ENCODE results near the gene OOEP. TPM values are rescaled to one million over a fixed set of nuclear protein-coding genes. Genes with fewer than 3 reads are reported as not detected.

The OOEP gene
- total and polyA plus RNA-seq, 2 donors (not counting 1 experiment from before 2014, with no cell fraction given) = 0.70 TPM; not detected in 1

GRCh38 chr6:73413102-73413501 lies 43.4 kb upstream of the OOEP start:
- no peaks in the 10 kb centered on the region for H3K9me3 Mint-ChIP-seq (ENCODE audit: insufficient read depth)
- Histone ChIP-seq H3K4me1 (ENCODE audit: control insufficient read depth in 2 of 2, insufficient read depth in 2 of 2, low read length in 2 of 2) (no peaks in the 10 kb centered on the region), H3K4me2 (replicated peaks; ENCODE audit: low read depth, low read length, poor library complexity, severe bottlenecking) (no peak overlapping the region), H3K9ac (ENCODE audit: low read length) (no peak overlapping the region), H3K9me3 (ENCODE audit: control extremely low read depth in 1 of 3, control insufficient read depth in 2 of 3, insufficient read depth in 1 of 3, low read length in 2 of 3) (no peaks in the 10 kb centered on the region), H3K79me2 (ENCODE audit: control insufficient read depth, insufficient read depth, low read length) (no peaks in the 10 kb centered on the region), H3K27me3 (replicated peaks in 1 of 4; ENCODE audit: control extremely low read depth in 1 of 4, control insufficient read depth in 3 of 4, insufficient read depth in 4 of 4, low read length in 3 of 4) (no peaks in the 10 kb centered on the region), H2AFZ (ENCODE audit: insufficient read depth, low read depth, low read length, poor library complexity, severe bottlenecking) (no peak overlapping the region), H3K36me3 (replicated peaks in 1 of 2; ENCODE audit: control extremely low read depth in 1 of 2, control insufficient read depth in 1 of 2, extremely low read depth in 1 of 2, insufficient read depth in 2 of 2, low read length in 1 of 2) (peaks cover 0 to 4% of the 10 kb centered on the region in 2 experiments), H4K20me1 (ENCODE audit: control insufficient read depth, insufficient read depth, low read length, poor library complexity, severe bottlenecking) (no peaks in the 10 kb centered on the region), H3K4me3 (ENCODE audit: control extremely low read depth in 1 of 5, extremely low read depth in 1 of 5, insufficient read depth in 1 of 5, low read depth in 2 of 5, low read length in 4 of 5) (no peak overlapping the region), H3K27ac (ENCODE audit: low read length in 2 of 2) (no peak overlapping the region)
- POLR2A ChIA-PET = no interaction called here
- H3K4me3 Mint-ChIP-seq = no peak overlapping the region
- no CpG with 5 or more reads among the region's 3 CpGs for WGBS (ENCODE audit: insufficient coverage)
- no peaks in the 10 kb centered on the region for H3K27me3 Mint-ChIP-seq
- intact Hi-C loops (cut with micrococcal nuclease) = no loop called here
- DNase-seq = no peak
- TF ChIP-seq EZH2 (IDR thresholded peaks at IDR 0.05; ENCODE audit: borderline replicate concordance, insufficient read depth, low read depth, low read length, poor library complexity, severe bottlenecking) = no peak
- TF ChIP-seq CTCF (IDR thresholded peaks at IDR 0.05) = no peak
- no peak for ATAC-seq (ENCODE audit: low read depth)
- no peaks in the 10 kb centered on the region for H3K4me1 Mint-ChIP-seq
- no peak overlapping the region for H3K27ac Mint-ChIP-seq
- CTCF ChIA-PET = no interaction called here

GRCh38 chr6:73409395-73409794 lies 39.7 kb upstream of the OOEP start:
- no peak overlapping the region for H3K4me3 ChIP-seq (ENCODE audit: control extremely low read depth in 1 of 5, extremely low read depth in 1 of 5, insufficient read depth in 1 of 5, low read depth in 2 of 5, low read length in 4 of 5)
- Mint-ChIP-seq H3K4me1 (no peaks in the 10 kb centered on the region), H3K27ac (no peak overlapping the region), H3K27me3 (no peaks in the 10 kb centered on the region), H3K4me3 (no peak overlapping the region), H3K9me3 (ENCODE audit: insufficient read depth) (no peaks in the 10 kb centered on the region)
- no peak for TF ChIP-seq CTCF (IDR thresholded peaks at IDR 0.05)
- no peak for TF ChIP-seq EZH2 (IDR thresholded peaks at IDR 0.05; ENCODE audit: borderline replicate concordance, insufficient read depth, low read depth, low read length, poor library complexity, severe bottlenecking)
- ATAC-seq (ENCODE audit: low read depth) (no peak), DNase-seq (no peak)
- CTCF ChIA-PET = no interaction called here
- WGBS (ENCODE audit: insufficient coverage) = no CpG with 5 or more reads among the region's 1 CpG
- H4K20me1 ChIP-seq (ENCODE audit: control insufficient read depth, insufficient read depth, low read length, poor library complexity, severe bottlenecking) = no peaks in the 10 kb centered on the region
- H2AFZ ChIP-seq (ENCODE audit: insufficient read depth, low read depth, low read length, poor library complexity, severe bottlenecking) = no peak overlapping the region
- no peaks in the 10 kb centered on the region for H3K27me3 ChIP-seq (replicated peaks in 1 of 4; ENCODE audit: control extremely low read depth in 1 of 4, control insufficient read depth in 3 of 4, insufficient read depth in 4 of 4, low read length in 3 of 4)
- H3K27ac ChIP-seq (ENCODE audit: low read length in 2 of 2) = no peak overlapping the region
- no peak overlapping the region for H3K4me2 ChIP-seq (replicated peaks; ENCODE audit: low read depth, low read length, poor library complexity, severe bottlenecking)
- H3K4me1 ChIP-seq (ENCODE audit: control insufficient read depth in 2 of 2, insufficient read depth in 2 of 2, low read length in 2 of 2) = no peaks in the 10 kb centered on the region
- H3K79me2 ChIP-seq (ENCODE audit: control insufficient read depth, insufficient read depth, low read length) = no peaks in the 10 kb centered on the region
- intact Hi-C loops (cut with micrococcal nuclease) = no loop called here
- H3K9ac ChIP-seq (ENCODE audit: low read length) = no peak overlapping the region
- POLR2A ChIA-PET = no interaction called here
- H3K9me3 ChIP-seq (ENCODE audit: control extremely low read depth in 1 of 3, control insufficient read depth in 2 of 3, insufficient read depth in 1 of 3, low read length in 2 of 3) = no peaks in the 10 kb centered on the region
- no peaks in the 10 kb centered on the region for H3K36me3 ChIP-seq (replicated peaks in 1 of 2; ENCODE audit: control extremely low read depth in 1 of 2, control insufficient read depth in 1 of 2, extremely low read depth in 1 of 2, insufficient read depth in 2 of 2, low read length in 1 of 2)
